ENCODE results near the gene ADAM19.
"Not testable (repeated sequence)": the region's sequence is repeated elsewhere in the genome, so short reads cannot be mapped to it uniquely, and the experiment has no call there.

GRCh38 chr5:157429920-157430319 is 145.7 kb downstream of the ADAM19 start:
- not testable (repeated sequence) for TF ChIP-seq POLR2AphosphoS5 (IDR thresholded peaks at IDR 0.05; ENCODE audit: borderline replicate concordance, low read depth, low read length); EZH2 (IDR thresholded peaks at IDR 0.05)
